DND-41 (cell line): ENCODE measurements around the gene EIF4EBP2.

Experiments
- EZH2 ChIP-seq: IDR thresholded peaks from 3 replicates; pipeline ENCODE4 v1.6.1; 2012; ENCODE audit warnings: borderline replicate concordance, low read depth, mild to moderate bottlenecking, moderate library complexity, low read length, inconsistent platforms; ENCODE audit not compliant: severe bottlenecking
- TF ChIP-seq, protein P1 (sequence below): IDR thresholded peaks from 2 replicates; pipeline ENCODE4 v1.5.1; 2012; ENCODE audit warnings: borderline replicate concordance, low read length, moderate library complexity, mild to moderate bottlenecking; ENCODE audit not compliant: poor library complexity, severe bottlenecking; ENCODE audit errors: extremely low read depth

GRCh38 chr10:70437721-70438120 is 33.8 kb downstream of the EIF4EBP2 start:
- no peak for TF ChIP-seq EZH2
- TF ChIP-seq, protein P1, sequence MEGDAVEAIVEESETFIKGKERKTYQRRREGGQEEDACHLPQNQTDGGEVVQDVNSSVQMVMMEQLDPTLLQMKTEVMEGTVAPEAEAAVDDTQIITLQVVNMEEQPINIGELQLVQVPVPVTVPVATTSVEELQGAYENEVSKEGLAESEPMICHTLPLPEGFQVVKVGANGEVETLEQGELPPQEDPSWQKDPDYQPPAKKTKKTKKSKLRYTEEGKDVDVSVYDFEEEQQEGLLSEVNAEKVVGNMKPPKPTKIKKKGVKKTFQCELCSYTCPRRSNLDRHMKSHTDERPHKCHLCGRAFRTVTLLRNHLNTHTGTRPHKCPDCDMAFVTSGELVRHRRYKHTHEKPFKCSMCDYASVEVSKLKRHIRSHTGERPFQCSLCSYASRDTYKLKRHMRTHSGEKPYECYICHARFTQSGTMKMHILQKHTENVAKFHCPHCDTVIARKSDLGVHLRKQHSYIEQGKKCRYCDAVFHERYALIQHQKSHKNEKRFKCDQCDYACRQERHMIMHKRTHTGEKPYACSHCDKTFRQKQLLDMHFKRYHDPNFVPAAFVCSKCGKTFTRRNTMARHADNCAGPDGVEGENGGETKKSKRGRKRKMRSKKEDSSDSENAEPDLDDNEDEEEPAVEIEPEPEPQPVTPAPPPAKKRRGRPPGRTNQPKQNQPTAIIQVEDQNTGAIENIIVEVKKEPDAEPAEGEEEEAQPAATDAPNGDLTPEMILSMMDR, result no peak
